UCSD-AML1 (cell line): Measurements from ENCODE around the gene ABHD8.
"Not testable (repeated sequence)": the region's sequence is repeated elsewhere in the genome, so short reads cannot be mapped to it uniquely, and the experiment has no call there.

ENCODE experiments used
- DNase-seq: peaks from one replicate; lab custom pipeline; 2025; ENCODE audit not compliant: unreplicated experiment; lab: John Stamatoyannopoulos, UW

Gene ABHD8

DNA sequence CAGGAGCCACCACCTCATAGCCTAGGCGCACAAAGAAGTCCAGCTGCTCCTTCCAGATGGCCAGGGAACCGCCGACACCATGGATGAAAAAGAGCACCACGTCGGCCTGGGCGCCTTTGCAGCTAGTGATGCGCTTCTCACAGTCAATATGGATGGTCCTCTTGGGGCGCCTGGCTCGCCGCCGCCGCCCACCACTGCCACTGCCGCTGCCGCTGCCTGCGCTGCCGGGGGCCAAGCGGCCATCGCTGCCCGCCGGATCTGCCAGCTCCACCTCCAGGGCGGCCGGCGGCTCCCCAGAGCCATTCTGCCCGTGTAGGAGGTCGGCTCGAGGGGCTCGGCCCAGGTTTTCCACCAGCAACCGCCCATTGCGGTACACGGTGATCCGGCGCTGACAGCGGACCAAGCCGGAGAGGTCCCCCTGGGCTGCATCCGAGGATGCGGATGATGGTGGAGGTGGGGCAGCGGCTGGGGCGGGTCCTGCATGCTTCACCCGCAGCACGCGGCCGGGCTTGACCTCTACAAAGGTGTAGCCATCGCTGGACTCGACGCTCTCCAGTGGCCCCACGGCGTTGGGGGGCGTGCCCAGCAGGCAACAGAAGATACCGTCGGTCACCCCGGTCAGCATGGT lies 2.1 kb downstream of the ABHD8 start:
- DNase-seq, result no peak

DNA sequence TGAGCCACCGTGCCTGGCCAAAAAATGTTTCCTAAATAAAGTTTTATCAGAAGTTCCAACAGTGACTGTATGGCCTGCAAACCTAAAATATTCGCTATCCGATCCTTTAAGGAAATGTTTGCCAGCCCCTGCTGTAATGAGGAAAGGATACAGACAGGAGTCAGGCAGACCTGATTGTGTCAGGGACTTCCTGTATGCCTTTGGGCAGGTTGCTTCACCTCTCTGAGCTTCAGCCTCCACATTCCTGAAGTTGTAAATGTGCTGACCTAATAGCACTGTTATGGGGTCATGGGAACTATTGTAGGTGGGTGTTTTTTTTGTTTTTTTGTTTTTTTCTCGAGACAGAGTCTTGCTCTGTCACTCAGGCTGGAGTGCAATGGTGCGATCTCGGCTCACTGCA lies 6.2 kb downstream of the ABHD8 start:
- DNase-seq, result no peak

DNA sequence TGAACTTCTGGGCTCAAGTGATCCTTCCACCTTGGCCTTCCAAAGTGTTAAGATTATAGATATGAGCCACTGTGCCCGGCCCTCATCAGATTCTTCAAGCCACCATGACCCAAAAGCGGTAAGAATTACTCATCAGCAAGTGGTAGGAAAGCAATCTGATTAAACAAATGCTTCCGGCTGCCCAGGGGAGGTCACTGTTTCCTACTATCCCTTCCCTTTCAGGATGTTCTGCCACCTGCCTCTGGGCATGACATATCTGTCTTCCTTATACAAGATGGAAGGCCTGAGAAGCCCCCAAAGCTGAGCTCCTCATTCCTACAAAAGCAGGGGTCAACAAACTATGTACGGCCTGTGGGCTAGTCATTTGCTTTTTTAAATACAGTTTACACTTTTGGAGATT lies 7.0 kb downstream of the ABHD8 start:
- peak; percentile 26 for DNase-seq

DNA sequence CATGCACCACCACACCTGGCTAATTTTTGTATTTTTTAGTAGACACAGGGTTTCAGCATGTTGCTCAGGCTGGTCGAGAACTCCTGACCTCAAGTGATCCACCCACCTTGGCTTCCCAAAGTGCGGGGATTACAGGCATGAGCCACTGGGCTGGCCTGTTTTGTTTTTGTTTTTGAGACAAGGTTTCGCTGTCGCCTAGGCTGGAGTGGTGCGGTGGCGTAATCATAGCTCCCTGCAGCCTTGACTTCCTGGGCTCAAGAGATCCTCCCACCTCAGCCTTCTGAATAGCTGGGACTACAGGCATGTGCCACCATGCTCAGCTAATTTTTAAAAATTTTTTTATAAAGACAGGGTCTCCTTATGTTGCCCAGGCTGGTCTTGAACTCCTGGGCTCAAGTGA lies 7.7 kb downstream of the ABHD8 start:
- DNase-seq, result not testable (repeated sequence)

DNA sequence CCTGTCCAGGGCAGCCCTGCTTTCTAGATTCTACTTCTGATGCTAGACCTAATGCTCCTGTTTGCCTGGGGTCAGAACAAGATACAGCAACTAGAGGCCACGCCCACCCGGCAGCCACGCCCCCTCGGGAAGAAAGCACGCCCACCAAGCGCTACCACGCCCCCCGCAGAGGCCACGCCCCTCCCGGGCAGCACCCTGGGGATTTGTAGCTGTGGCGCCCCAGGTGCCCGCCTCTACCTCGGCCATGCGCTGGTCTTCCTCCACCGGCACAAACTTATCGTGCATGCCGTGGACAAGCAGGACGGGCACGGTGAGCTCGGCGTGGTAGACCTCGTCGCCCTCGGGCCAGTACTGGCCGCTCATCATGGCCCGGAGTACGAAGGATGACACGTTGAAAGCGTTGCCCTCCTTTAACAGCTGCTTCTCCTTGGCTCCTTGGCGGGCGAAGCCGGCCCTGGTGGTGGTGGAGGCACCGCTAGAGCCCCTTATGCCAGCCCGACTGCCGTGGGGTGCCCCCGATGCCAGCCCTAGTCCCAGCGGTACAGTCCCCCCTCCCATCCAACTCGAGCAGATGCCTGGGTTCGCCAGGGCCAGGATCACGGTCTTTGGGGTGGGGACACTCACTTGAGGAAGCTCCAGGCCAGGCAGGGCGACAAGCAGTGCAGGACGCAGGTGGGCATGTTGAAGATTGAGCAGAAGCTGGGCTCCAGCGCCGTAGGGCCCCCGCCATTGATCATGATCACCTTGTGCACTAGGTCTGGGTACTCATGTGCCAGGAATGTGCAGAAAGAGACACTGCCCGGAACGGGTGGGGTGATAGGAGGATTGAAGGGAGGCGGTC lies 9.0 kb downstream of the ABHD8 start:
- peak; percentile 54 for DNase-seq

DNA sequence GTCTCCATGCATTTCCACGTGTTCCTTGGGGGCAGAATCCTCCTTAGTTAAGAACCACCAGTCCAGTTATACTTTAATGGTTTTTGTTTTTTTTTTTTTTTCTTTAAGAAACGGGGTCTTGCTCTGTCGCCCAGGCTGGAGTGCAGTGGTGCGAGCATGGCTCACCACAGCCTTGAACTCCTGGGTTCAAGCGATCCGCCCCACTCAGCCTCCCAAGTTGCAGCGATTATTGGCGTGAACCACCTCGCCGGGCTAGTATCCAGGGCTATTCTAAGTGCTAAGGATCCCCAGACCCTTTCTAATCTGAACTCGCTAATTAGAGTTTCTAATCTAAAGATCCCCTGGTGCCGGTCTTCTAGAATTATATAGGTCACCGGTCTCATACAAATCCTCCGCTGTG lies 9.6 kb downstream of the ABHD8 start:
- no peak for DNase-seq

DNA sequence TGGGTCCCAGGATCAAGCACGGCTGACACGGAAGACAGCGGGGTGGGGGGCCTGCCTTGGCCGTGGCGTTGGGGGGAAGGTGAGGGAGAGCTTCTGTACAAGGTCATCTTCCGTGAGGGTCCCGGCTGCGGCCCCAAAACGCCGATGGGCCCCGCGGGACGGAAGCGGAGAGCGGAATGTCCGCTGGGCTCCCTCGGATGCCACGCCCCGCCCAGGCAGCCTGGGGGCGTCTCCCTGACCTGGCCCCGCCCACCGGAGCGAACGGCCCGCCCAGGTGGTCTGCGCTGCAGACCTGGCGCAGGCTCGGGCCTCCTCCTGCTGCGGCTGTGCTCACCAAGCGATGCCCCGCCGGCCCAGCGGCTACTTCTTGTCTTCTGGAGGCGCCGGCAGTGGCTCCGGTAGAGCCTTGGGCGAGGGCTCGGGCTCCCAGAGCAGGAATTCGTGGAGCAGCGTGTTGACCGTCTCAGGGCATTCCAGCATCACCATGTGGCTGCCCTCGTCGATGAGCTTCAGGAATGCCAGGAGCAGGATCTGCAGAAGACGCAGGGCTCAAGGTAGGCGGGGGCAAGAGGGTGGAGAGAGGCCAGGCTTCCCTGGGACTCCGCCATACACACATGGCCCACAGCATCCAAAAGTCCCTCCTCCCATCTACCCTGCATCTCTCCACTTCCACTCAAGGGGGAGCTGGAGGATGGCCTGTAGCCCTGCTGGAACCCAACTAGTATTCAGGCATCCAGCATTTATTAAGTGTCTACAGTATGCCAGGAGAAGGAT lies 10.7 kb downstream of the ABHD8 start:
- DNase-seq, result peak; percentile 80

DNA sequence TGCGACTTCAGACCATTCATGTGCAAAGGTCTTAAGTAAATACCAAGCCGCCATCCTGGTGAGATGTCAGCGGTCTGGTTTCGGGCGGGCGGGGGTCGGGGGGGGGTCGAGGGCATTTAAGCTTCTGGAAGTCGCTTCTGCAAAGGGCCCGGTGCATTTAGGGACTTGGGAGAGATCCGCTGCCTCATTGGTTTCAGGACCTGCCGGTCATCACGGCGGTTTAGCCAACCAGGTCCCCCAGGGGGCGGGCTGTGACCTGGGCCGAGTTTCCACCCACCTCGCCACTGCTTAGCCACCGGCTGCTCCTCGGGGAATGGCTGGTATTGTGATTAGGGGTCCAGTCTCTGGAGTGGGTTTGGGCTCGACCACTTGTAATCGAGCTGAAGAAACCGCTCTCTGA lies 13.7 kb downstream of the ABHD8 start:
- no peak for DNase-seq

DNA sequence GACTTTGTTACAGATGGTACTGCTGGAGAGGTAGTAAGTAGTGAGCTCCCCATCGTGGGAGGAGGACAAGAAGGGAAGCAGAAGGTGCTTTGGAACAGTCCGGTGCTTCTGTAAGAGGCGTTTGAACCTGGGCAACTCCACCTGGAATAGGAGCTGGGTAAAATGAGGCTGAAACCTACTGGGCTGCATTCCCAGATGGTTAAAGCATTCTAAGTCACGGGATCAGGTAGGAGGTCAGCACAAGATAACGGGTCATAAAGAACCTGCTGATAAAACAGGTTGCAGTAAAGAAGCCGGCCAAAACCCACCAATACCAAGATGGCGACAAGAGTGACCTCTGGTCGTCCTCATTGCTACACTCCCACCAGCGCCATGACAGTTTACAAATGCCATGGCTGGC lies 16.5 kb downstream of the ABHD8 start:
- DNase-seq, result no peak

DNA sequence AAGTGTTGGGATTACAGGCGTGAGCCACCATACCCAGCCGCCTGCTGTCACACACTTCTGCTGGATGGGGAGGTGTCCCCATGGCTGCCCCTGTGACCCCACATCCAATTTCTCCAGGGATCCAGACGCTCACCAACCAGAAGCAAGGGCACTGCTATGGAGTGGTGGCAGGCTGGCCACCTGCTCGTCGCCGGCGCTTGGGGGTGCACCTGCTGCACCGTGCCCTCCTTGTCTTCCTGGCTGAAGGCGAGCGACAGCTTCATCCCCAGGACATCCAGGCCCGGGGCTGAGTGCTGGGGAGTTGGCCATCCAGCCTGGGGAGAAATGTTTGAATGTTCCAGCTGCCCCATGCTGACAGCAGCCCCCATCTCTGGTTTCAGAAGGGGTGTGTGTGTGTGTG lies 17.0 kb downstream of the ABHD8 start:
- no peak for DNase-seq

DNA sequence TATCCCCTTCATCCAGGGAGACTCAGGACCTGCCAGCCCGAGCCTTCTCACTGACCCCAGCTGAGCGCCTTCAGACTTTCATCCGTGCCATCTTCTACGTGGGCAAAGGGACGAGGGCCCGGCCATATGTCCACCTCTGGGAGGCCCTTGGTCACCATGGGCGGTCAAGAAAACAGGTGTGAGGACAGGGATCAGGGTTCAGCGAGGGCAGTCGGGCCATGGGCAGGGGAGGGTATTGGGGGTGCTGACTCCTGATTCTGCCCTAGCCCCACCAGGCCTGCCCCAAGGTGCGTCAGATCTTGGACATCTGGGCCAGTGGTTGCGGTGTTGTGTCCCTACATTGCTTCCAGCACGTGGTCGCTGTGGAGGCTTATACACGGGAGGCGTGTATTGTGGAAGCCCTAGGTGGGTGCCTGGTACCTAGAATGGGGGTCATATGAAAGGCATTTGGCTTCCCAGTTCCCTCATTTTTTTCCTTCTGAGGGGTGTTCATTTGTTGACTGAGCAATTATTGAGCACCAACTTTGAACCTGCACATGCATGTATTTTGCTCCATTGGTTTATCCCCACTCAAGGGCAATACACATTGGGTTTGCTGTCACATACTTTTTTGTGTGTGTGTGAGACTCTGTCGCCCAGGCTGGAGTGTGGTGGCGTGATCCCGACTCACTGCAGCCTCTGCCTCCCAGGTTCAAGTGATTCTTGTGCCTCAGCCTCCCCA lies 17.6 kb downstream of the ABHD8 start:
- no peak for DNase-seq

DNA sequence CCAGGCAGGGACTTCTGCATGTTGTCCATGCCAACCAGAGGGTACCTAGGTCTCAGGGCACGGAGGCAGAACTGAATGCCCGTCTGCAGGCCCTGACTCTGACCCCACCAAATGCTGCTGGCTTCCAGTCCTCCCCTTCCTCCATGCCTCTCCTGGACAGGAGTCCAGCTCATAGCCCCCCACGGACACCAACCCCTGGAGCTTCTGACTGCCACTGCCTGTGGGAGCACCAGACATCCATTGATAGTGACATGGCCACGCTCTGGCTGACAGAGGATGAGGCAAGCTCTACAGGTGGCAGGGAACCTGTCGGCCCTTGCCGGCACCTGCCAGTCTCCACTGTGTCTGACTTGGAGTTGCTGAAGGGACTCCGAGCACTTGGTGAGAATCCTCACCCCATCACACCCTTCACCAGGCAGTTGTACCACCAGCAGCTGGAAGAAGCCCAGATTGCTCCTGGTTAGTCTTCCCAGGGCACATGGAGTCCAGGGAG lies 19.7 kb downstream of the ABHD8 start:
- no peak for DNase-seq

DNA sequence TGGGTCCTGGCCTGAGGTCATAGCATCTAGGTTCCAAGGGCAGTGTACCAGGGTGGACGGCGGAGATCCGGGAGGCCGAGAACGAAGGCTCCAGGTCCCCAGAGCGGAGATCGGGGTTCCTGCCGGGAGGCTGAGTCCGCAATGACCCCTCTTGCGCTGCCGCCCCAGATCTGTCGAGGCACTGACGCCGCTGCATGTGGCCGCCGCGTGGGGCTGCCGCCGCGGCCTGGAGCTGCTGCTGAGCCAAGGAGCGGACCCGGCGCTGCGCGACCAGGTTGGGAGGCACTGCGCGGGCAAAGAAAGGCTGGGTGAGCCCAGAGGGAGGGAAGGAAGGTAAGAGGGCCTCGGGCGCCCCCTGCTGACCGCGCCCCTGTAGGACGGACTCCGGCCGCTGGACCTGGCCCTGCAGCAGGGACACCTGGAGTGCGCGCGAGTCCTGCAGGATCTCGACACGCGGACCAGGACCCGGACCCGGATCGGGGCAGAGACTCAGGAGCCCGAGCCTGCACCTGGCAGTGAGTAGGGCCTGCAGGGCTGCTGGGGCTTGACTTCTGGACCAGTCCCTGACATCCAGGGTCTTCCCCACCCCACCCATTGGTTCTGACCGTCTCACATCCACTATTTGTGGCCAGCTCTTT lies 20.6 kb downstream of the ABHD8 start:
- DNase-seq, result peak; percentile 80

DNA sequence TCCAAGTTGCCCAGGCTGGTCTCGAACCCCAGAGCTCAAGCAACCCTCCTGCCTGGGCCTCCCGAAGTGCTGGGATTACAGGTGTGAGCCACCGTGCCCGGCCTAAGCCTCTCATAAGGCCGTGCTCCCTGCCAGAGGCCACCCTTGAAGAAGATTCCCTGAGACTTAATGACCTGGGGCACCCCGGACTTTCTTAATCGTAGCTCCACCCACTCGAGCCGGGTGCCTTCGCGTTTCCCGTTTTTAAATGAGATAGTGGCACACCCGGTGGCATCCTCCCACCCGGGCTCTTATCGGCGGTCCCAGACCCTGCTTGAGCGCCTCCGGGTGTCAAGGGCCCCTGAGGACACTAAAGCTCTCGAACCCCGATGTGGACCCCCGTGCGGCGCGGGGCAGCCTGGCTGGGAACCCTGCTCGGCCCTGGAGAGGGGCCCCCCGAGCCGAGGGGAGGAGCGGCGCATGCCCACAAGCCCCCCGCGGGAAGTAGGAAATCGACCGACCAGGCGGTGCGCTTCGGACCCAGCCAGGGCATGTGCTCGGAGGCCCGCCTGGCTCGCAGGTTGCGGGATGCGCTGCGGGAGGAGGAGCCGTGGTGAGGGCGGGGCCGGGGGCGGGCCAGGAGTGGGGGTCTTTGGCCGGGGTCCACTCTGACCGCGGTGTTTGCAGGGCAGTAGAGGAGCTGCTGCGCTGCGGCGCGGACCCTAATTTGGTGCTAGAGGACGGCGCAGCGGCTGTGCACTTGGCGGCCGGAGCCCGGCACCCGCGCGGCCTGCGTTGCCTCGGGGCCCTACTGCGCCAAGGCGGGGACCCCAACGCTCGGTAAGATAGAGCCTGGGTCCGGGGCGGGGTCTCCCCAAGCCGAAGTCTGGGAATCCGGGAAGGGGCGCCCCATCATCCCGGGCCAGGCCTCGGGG lies 21.6 kb downstream of the ABHD8 start, which contains the start of gene ANKLE1:
ANKLE1 (plus strand) TSS at position 511 of the 914 bp plus-strand sequence; CDS start at position 531, 20 bp downstream.
- no peak for DNase-seq

DNA sequence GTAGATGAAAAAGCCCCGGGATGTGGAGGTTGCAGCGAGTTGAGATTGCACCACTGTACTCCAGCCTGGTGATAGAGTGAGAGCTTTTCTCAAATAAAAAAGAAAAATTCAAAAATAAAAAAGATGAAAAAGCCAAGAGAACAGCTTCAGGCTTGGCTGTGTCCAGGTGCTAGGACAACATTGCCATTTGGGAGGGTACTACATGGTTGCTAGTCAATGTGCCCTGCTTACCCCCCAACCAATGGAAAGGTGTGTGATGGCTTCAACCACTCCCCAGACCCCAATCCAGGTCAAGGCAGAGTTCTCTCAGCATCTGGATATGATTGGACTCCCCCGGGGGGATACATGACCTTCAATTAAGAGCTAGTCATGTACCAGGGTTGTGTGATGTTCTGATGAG lies 23.8 kb downstream of the ABHD8 start:
- no peak for DNase-seq

DNA sequence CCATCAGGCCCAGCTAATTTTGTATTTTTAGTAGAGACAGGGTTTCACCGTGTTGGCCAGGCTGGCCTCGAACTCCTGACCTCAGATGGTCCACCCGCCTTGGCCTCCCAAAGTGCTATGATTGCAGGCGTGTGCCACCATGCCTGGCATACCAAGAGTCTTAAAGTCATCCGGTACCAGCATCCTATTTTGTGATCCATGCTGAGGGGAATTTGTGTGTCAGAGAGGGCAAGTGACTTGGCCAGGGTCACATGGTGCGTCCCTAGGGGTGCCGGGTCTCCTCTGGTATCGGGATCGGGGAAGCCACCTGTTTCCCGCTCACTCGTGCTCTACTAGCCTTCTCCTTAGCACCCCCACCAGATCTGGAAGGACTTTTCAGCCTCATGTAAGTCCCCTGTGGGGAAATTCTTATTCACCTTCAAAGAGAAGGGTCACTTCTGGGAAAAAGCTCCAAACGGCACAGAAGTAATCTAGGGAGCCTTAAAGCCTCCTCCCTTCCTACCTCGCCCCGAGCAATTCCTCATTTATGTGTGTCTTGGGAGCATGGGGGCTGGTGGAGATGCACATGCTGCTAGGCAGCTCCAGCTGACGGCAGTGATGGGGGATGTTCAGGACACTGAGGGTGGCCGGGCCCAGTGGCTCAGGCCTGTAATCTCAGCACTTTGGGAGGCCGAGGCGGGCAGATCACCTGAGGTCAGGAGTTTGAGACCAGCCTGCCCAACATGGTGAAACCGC lies 27.6 kb downstream of the ABHD8 start:
- no peak for DNase-seq

DNA sequence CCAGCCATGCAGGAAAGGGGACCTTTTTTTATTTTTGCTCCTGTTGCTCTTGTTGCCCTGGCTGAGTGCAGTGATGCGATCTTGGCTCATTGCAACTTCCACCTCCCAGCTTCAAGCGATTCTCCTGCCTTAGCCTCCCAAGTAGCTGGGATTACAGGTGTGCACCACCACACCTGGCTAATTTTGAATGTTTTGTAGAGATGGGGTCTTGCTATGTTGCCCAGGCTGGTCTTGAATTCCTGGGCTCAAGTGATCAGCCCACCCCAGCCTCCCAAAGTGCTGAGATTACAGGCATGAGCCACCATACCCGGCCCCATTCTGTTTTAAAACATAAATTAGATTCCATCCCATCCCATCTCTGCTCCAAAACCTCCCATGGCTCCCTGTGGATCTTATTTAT lies 28.3 kb downstream of the ABHD8 start:
- not testable (repeated sequence) for DNase-seq

DNA sequence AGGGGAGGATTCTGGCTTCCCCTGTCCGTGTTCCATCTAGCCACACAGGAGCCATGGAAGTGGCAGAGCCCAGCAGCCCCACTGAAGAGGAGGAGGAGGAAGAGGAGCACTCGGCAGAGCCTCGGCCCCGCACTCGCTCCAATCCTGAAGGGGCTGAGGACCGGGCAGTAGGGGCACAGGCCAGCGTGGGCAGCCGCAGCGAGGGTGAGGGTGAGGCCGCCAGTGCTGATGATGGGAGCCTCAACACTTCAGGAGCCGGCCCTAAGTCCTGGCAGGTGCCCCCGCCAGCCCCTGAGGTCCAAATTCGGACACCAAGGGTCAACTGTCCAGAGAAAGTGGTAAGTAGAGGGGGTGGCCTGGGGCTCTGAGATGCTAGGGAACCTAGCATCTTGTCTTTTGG lies 34.5 kb downstream of the ABHD8 start:
- DNase-seq, result no peak
